ENCODE results near the gene UTS2B.
A peak's percentile ranks its signal among the peaks of the same experiment; 100 is the strongest.
"Not testable (repeated sequence)": the region's sequence is repeated elsewhere in the genome, so short reads cannot be mapped to it uniquely, and the experiment has no call there.

UTS2B gene

DNA sequence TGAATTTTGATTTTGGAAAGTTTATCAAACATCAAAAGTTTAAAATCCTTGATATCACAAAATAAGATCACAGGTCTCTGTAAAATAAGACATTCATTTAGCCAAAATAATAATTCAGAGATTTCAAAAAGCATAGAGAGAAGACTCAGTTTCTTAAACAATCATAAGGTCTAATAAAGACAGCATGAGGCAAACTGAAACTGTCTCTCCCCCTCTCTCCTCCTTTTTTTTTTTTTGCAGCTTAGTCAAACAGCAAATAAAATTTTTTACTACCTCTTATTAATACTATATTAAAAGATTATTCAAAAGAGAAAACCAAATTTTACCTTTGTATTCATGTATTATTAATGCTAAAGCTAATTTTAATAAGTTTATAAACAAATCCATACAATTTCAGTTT is 73.9 kb downstream of the UTS2B start:
- H3K9me3 ChIP-seq (ENCODE audit: control extremely low read depth in 1 of 5, control insufficient read depth in 4 of 5, insufficient read depth in 2 of 5, low read depth in 1 of 5, low read length in 4 of 5) = no peaks in the 10 kb centered on the region
- CTCF ChIA-PET = no interaction called here
- no peak overlapping the region for H3K27ac ChIP-seq (ENCODE audit: insufficient read depth in 1 of 2, low read depth in 1 of 2, low read length in 2 of 2, poor library complexity in 1 of 2, severe bottlenecking in 2 of 2)
- H3K4me1 ChIP-seq (ENCODE audit: control extremely low read depth in 1 of 4, control insufficient read depth in 4 of 4, insufficient read depth in 4 of 4, low read length in 3 of 4) = peaks cover 0 to 12% (median under 1%) of the 10 kb centered on the region in 4 experiments
- no peaks in the 10 kb centered on the region for H3K36me3 ChIP-seq (ENCODE audit: control insufficient read depth in 4 of 4, insufficient read depth in 4 of 4, low read length in 3 of 4)
- POLR2A ChIA-PET = no interaction called here
- DNase-seq = no peak
- no peaks in the 10 kb centered on the region for H3K27me3 ChIP-seq (replicated peaks in 2 of 5; ENCODE audit: control insufficient read depth in 4 of 5, insufficient read depth in 5 of 5, low read length in 4 of 5)
- no peak overlapping the region for H3K4me3 ChIP-seq (ENCODE audit: control insufficient read depth in 1 of 7, extremely low read depth in 1 of 7, insufficient read depth in 4 of 7, low read depth in 2 of 7, low read length in 6 of 7)

- Histone ChIP-seq H3K27me3 (replicated peaks in 2 of 5; ENCODE audit: control insufficient read depth in 4 of 5, insufficient read depth in 5 of 5, low read length in 4 of 5) (no peaks in the 10 kb centered on the region), H3K27ac (ENCODE audit: insufficient read depth in 1 of 2, low read depth in 1 of 2, low read length in 2 of 2, poor library complexity in 1 of 2, severe bottlenecking in 2 of 2) (no peak overlapping the region), H3K9me3 (ENCODE audit: control extremely low read depth in 1 of 5, control insufficient read depth in 4 of 5, insufficient read depth in 2 of 5, low read depth in 1 of 5, low read length in 4 of 5) (no peaks in the 10 kb centered on the region), H3K4me3 (ENCODE audit: control insufficient read depth in 1 of 7, extremely low read depth in 1 of 7, insufficient read depth in 4 of 7, low read depth in 2 of 7, low read length in 6 of 7) (no peak overlapping the region), H3K36me3 (ENCODE audit: control insufficient read depth in 4 of 4, insufficient read depth in 4 of 4, low read length in 3 of 4) (no peaks in the 10 kb centered on the region), H3K4me1 (ENCODE audit: control extremely low read depth in 1 of 4, control insufficient read depth in 4 of 4, insufficient read depth in 4 of 4, low read length in 3 of 4) (peaks cover 0 to 12% (median under 1%) of the 10 kb centered on the region in 4 experiments)
- ChIA-PET POLR2A (no interaction called here), CTCF (no interaction called here)
- DNase-seq = no peak
- WGBS (ENCODE audit: insufficient coverage) = 94% methylated on average over 3 of the region's 5 CpGs
These were observed 75.2 kb downstream of the UTS2B start for GRCh38 chr3:191255156-191255555.

GRCh38 chr3:191254098-191254873 is 76.0 kb downstream of the UTS2B start:
- 100% methylated on average over 2 of the region's 3 CpGs for WGBS (ENCODE audit: insufficient coverage)
- POLR2A ChIA-PET = no interaction called here

GRCh38 chr3:191253089-191253799 is 77.1 kb downstream of the UTS2B start:
- 10% methylated on average over 2 of the region's 6 CpGs for WGBS (ENCODE audit: insufficient coverage)
- Histone ChIP-seq H3K4me3 (ENCODE audit: control insufficient read depth in 1 of 7, extremely low read depth in 1 of 7, insufficient read depth in 4 of 7, low read depth in 2 of 7, low read length in 6 of 7) (peak overlapping the region in 1 of 7 experiments; percentile 7), H3K36me3 (ENCODE audit: control insufficient read depth in 4 of 4, insufficient read depth in 4 of 4, low read length in 3 of 4) (no peaks in the 10 kb centered on the region), H3K4me1 (ENCODE audit: control extremely low read depth in 1 of 4, control insufficient read depth in 4 of 4, insufficient read depth in 4 of 4, low read length in 3 of 4) (peaks cover 0 to 6% (median 0%) of the 10 kb centered on the region in 4 experiments), H3K9me3 (ENCODE audit: control extremely low read depth in 1 of 5, control insufficient read depth in 4 of 5, insufficient read depth in 2 of 5, low read depth in 1 of 5, low read length in 4 of 5) (no peaks in the 10 kb centered on the region), H3K27me3 (replicated peaks in 2 of 5; ENCODE audit: control insufficient read depth in 4 of 5, insufficient read depth in 5 of 5, low read length in 4 of 5) (peaks cover 0 to 3% (median 0%) of the 10 kb centered on the region in 5 experiments), H3K27ac (ENCODE audit: insufficient read depth in 1 of 2, low read depth in 1 of 2, low read length in 2 of 2, poor library complexity in 1 of 2, severe bottlenecking in 2 of 2) (no peak overlapping the region)
- peak in 2 of 3 donors; percentile 27 to 44 for DNase-seq
- POLR2A ChIA-PET = no interaction called here
- CTCF ChIA-PET = no interaction called here

More at GRCh38 chr3:191254098-191254873, 76.0 kb downstream of the UTS2B start:
- no peaks in the 10 kb centered on the region for H3K36me3 ChIP-seq (ENCODE audit: control insufficient read depth in 4 of 4, insufficient read depth in 4 of 4, low read length in 3 of 4)
- H3K4me3 ChIP-seq (ENCODE audit: control insufficient read depth in 1 of 7, extremely low read depth in 1 of 7, insufficient read depth in 4 of 7, low read depth in 2 of 7, low read length in 6 of 7) = no peak overlapping the region
- DNase-seq = no peak
- CTCF ChIA-PET = no interaction called here
- H3K4me1 ChIP-seq (ENCODE audit: control extremely low read depth in 1 of 4, control insufficient read depth in 4 of 4, insufficient read depth in 4 of 4, low read length in 3 of 4) = peaks cover 0 to 12% (median under 1%) of the 10 kb centered on the region in 4 experiments
- H3K9me3 ChIP-seq (ENCODE audit: control extremely low read depth in 1 of 5, control insufficient read depth in 4 of 5, insufficient read depth in 2 of 5, low read depth in 1 of 5, low read length in 4 of 5) = no peaks in the 10 kb centered on the region
- H3K27ac ChIP-seq (ENCODE audit: insufficient read depth in 1 of 2, low read depth in 1 of 2, low read length in 2 of 2, poor library complexity in 1 of 2, severe bottlenecking in 2 of 2) = no peak overlapping the region
- no peaks in the 10 kb centered on the region for H3K27me3 ChIP-seq (replicated peaks in 2 of 5; ENCODE audit: control insufficient read depth in 4 of 5, insufficient read depth in 5 of 5, low read length in 4 of 5)

GRCh38 chr3:191246630-191247029 is 83.7 kb downstream of the UTS2B start:
- CTCF ChIA-PET = no interaction called here

DNA sequence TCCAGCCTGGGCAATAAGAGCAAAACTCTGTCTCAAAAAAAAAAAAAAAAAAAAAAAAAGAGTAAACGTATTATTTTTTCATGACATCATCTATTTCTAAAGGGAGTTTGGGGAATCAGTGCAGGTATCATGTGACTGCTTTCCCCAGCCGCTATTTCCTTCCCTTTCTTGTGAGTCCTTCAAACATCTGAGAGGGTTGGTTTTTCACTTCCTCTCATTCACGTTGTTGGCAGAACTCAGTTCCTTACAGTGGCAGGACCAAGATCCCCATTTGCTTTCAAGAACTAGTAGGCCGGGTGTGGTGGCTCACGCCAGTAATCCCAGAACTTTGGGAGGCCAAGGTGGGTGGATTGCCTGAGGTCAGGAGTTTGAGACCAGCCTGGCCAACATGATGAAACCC is 84.3 kb downstream of the UTS2B start:
- H3K36me3 ChIP-seq (ENCODE audit: control insufficient read depth in 4 of 4, insufficient read depth in 4 of 4, low read length in 3 of 4); H3K4me3 ChIP-seq (ENCODE audit: control insufficient read depth in 1 of 7, extremely low read depth in 1 of 7, insufficient read depth in 4 of 7, low read depth in 2 of 7, low read length in 6 of 7); POLR2A ChIA-PET; H3K27ac ChIP-seq (ENCODE audit: insufficient read depth in 1 of 2, low read depth in 1 of 2, low read length in 2 of 2, poor library complexity in 1 of 2, severe bottlenecking in 2 of 2); H3K4me1 ChIP-seq (ENCODE audit: control extremely low read depth in 1 of 4, control insufficient read depth in 4 of 4, insufficient read depth in 4 of 4, low read length in 3 of 4); CTCF ChIA-PET; H3K9me3 ChIP-seq (ENCODE audit: control extremely low read depth in 1 of 5, control insufficient read depth in 4 of 5, insufficient read depth in 2 of 5, low read depth in 1 of 5, low read length in 4 of 5); H3K27me3 ChIP-seq (replicated peaks in 2 of 5; ENCODE audit: control insufficient read depth in 4 of 5, insufficient read depth in 5 of 5, low read length in 4 of 5): not testable (repeated sequence)
- WGBS (ENCODE audit: insufficient coverage) = 0% methylated on average over 4 of the region's 5 CpGs
- peak; percentile 90 to 95 (median 95) for DNase-seq

More at GRCh38 chr3:191246630-191247029, 83.7 kb downstream of the UTS2B start:
- DNase-seq = no peak
- peaks cover 0 to 4% (median 0%) of the 10 kb centered on the region in 5 experiments for H3K27me3 ChIP-seq (replicated peaks in 2 of 5; ENCODE audit: control insufficient read depth in 4 of 5, insufficient read depth in 5 of 5, low read length in 4 of 5)
- no peaks in the 10 kb centered on the region for H3K36me3 ChIP-seq (ENCODE audit: control insufficient read depth in 4 of 4, insufficient read depth in 4 of 4, low read length in 3 of 4)
- H3K4me3 ChIP-seq (ENCODE audit: control insufficient read depth in 1 of 7, extremely low read depth in 1 of 7, insufficient read depth in 4 of 7, low read depth in 2 of 7, low read length in 6 of 7) = no peak overlapping the region
- peaks cover 0 to 5% (median 0%) of the 10 kb centered on the region in 4 experiments for H3K4me1 ChIP-seq (ENCODE audit: control extremely low read depth in 1 of 4, control insufficient read depth in 4 of 4, insufficient read depth in 4 of 4, low read length in 3 of 4)
- H3K27ac ChIP-seq (ENCODE audit: insufficient read depth in 1 of 2, low read depth in 1 of 2, low read length in 2 of 2, poor library complexity in 1 of 2, severe bottlenecking in 2 of 2) = no peak overlapping the region
- POLR2A ChIA-PET = no interaction called here
- H3K9me3 ChIP-seq (ENCODE audit: control extremely low read depth in 1 of 5, control insufficient read depth in 4 of 5, insufficient read depth in 2 of 5, low read depth in 1 of 5, low read length in 4 of 5) = no peaks in the 10 kb centered on the region
- WGBS (ENCODE audit: insufficient coverage) = 100% methylated on average over 1 of the region's 1 CpG

- H3K36me3 ChIP-seq (ENCODE audit: control insufficient read depth in 4 of 4, insufficient read depth in 4 of 4, low read length in 3 of 4) = no peaks in the 10 kb centered on the region
- no peak overlapping the region for H3K4me3 ChIP-seq (ENCODE audit: control insufficient read depth in 1 of 7, extremely low read depth in 1 of 7, insufficient read depth in 4 of 7, low read depth in 2 of 7, low read length in 6 of 7)
- H3K27me3 ChIP-seq (replicated peaks in 2 of 5; ENCODE audit: control insufficient read depth in 4 of 5, insufficient read depth in 5 of 5, low read length in 4 of 5) = peaks cover 0 to 4% (median 0%) of the 10 kb centered on the region in 5 experiments
- peaks cover 0 to 5% (median 1%) of the 10 kb centered on the region in 4 experiments for H3K4me1 ChIP-seq (ENCODE audit: control extremely low read depth in 1 of 4, control insufficient read depth in 4 of 4, insufficient read depth in 4 of 4, low read length in 3 of 4)
- POLR2A ChIA-PET = no interaction called here
- no peaks in the 10 kb centered on the region for H3K9me3 ChIP-seq (ENCODE audit: control extremely low read depth in 1 of 5, control insufficient read depth in 4 of 5, insufficient read depth in 2 of 5, low read depth in 1 of 5, low read length in 4 of 5)
- H3K27ac ChIP-seq (ENCODE audit: insufficient read depth in 1 of 2, low read depth in 1 of 2, low read length in 2 of 2, poor library complexity in 1 of 2, severe bottlenecking in 2 of 2) = no peak overlapping the region
- WGBS (ENCODE audit: insufficient coverage) = no CpG with 5 or more reads among the region's 2 CpGs
- CTCF ChIA-PET = interaction anchor here (0.5 to 1.5 kb wide), 2 partner anchors 9 to 1454 kb away, joined by 3 read pairs; no protein-coding TSS in a partner anchor
- peak in 2 of 3 donors; percentile 33 to 38 for DNase-seq
These were observed 86.0 kb downstream of the UTS2B start for GRCh38 chr3:191244242-191244867.

All from common myeloid progenitor, CD34-positive (primary cell).